Loucy (cell line): Measurements from ENCODE around the gene DCAF15.

Experiments
- EZH2phosphoT487 ChIP-seq: fragments of 200-600 bp; IDR thresholded peaks from 2 replicates; pipeline ENCODE4 v1.6.1; 2018; ENCODE audit warnings: antibody characterized with exemption, mild to moderate bottlenecking, moderate library complexity, borderline replicate concordance
- TF ChIP-seq, protein P1 (sequence below): fragments of 200-600 bp; sonication (generic); conservative IDR thresholded peaks from 2 replicates; pipeline ENCODE4 v1.5.1; 2014; ENCODE audit warnings: mild to moderate bottlenecking, antibody characterized with exemption, low read length

DNA sequence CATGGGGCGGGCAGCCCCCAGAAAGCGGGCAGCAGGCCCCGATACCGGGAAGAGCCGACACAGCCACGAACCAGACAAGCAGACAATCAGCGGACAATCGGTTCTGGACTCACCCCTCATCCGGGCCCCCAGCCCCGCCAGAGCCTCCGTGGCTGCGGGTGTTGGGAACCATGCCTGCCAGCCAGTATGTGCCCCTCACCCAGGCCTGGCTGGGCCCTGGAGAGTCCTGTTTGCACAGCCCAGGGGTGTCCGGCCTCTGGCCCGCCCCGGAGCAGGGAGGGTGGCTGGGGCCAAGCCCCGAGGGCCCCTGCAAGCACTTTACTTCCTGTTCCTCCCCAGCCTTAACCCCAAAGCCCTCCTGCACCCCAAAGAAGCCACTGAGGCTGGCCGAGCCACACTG is 21.9 kb upstream of the DCAF15 start:
- TF ChIP-seq, protein P1, sequence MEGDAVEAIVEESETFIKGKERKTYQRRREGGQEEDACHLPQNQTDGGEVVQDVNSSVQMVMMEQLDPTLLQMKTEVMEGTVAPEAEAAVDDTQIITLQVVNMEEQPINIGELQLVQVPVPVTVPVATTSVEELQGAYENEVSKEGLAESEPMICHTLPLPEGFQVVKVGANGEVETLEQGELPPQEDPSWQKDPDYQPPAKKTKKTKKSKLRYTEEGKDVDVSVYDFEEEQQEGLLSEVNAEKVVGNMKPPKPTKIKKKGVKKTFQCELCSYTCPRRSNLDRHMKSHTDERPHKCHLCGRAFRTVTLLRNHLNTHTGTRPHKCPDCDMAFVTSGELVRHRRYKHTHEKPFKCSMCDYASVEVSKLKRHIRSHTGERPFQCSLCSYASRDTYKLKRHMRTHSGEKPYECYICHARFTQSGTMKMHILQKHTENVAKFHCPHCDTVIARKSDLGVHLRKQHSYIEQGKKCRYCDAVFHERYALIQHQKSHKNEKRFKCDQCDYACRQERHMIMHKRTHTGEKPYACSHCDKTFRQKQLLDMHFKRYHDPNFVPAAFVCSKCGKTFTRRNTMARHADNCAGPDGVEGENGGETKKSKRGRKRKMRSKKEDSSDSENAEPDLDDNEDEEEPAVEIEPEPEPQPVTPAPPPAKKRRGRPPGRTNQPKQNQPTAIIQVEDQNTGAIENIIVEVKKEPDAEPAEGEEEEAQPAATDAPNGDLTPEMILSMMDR, result no peak
- no peak for TF ChIP-seq EZH2phosphoT487
